OCI-LY7 (cell line): ENCODE measurements around the gene SLC19A1. TPM values are rescaled to one million over a fixed set of nuclear protein-coding genes. Genes with fewer than 3 reads are reported as not detected.

ENCODE experiments used
- BruUV-seq: library from RNA; stranded (reverse); fragments of 400-500 nt; replicated peaks from 2 replicates; lab custom pipeline; 2021; lab: Mats Ljungman, UMichigan
- CTCF ChIA-PET: fragments of 300-600 bp; sonication (Branson Sonifier 250); formaldehyde crosslinking; loops from one replicate; lab custom pipeline; 2022; ENCODE audit warnings: antibody characterized with exemption; ENCODE audit not compliant: unreplicated experiment; lab: Charles Lee
- POLR2A ChIA-PET: fragments of 300-600 bp; sonication (Branson Sonifier 250); formaldehyde crosslinking; loops from one replicate; lab custom pipeline; 2022; ENCODE audit warnings: antibody characterized with exemption; lab: Charles Lee
- DNase-seq: peaks from one replicate; pipeline ENCODE4 v3.0.0-alpha.2; 2015; ENCODE audit warnings: low spot score
- H2AFZ ChIP-seq: fragments of 200-600 bp; sonication (generic), shearing (Covaris generic); 2 replicates; pipeline ENCODE4 v1.6.1; 2014; ENCODE audit warnings: mild to moderate bottlenecking, antibody characterized with exemption, low read length, moderate library complexity
- H3K27ac ChIP-seq: fragments of 200-600 bp; sonication (generic); 2 replicates; pipeline ENCODE4 v1.5.1; 2014; ENCODE audit warnings: mixed run types, low read depth, mild to moderate bottlenecking, moderate library complexity, low read length, inconsistent platforms; ENCODE audit not compliant: poor library complexity, severe bottlenecking
- H3K36me3 ChIP-seq: fragments of 200-600 bp; sonication (generic); 2 replicates; pipeline ENCODE4 v1.6.1; 2014; ENCODE audit warnings: mild to moderate bottlenecking, antibody characterized with exemption, low read length, moderate library complexity, mixed read lengths; ENCODE audit not compliant: insufficient read depth
- H3K4me1 ChIP-seq: fragments of 200-600 bp; sonication (generic); 2 replicates; pipeline ENCODE4 v1.5.1; 2014; ENCODE audit warnings: mild to moderate bottlenecking, low read length; ENCODE audit not compliant: insufficient read depth, poor library complexity, severe bottlenecking
- H3K4me2 ChIP-seq: fragments of 200-600 bp; sonication (generic); 2 replicates; pipeline ENCODE4 v1.6.1; 2014; ENCODE audit warnings: mild to moderate bottlenecking, low read length
- H3K4me3 ChIP-seq: fragments of 200-600 bp; sonication (generic); 2 replicates; pipeline ENCODE4 v1.5.1; 2014; ENCODE audit warnings: mild to moderate bottlenecking, low read depth, low read length; ENCODE audit not compliant: poor library complexity, severe bottlenecking
- H3K79me2 ChIP-seq: fragments of 200-600 bp; sonication (generic); 2 replicates; pipeline ENCODE4 v1.6.1; 2016; ENCODE audit warnings: low read depth, mild to moderate bottlenecking, low read length, moderate library complexity, mixed read lengths; ENCODE audit not compliant: insufficient read depth
- H3K9me2 ChIP-seq: fragments of 200-600 bp; sonication (generic); 2 replicates; pipeline ENCODE4 v1.6.1; 2016; ENCODE audit warnings: mild to moderate bottlenecking, low read length, mixed read lengths; ENCODE audit not compliant: insufficient read depth
- H3K9me3 ChIP-seq: fragments of 200-600 bp; sonication (generic); 2 replicates; pipeline ENCODE4 v1.6.1; 2014; ENCODE audit warnings: mild to moderate bottlenecking, mixed run types, low read length, mixed read lengths
- H4K20me1 ChIP-seq: fragments of 200-600 bp; sonication (generic); 2 replicates; pipeline ENCODE4 v1.6.1; 2014; ENCODE audit warnings: mild to moderate bottlenecking, antibody characterized with exemption, low read length, moderate library complexity, mixed read lengths; ENCODE audit not compliant: insufficient read depth
- CTCF ChIP-seq: fragments of 200-600 bp; sonication (generic); conservative IDR thresholded peaks from 2 replicates; pipeline ENCODE4 v1.5.1; 2014; ENCODE audit warnings: mild to moderate bottlenecking, antibody characterized with exemption, low read length, moderate library complexity, mixed read lengths
- EZH2phosphoT487 ChIP-seq: fragments of 200-600 bp; sonication (generic); IDR thresholded peaks from 2 replicates; pipeline ENCODE4 v1.6.1; 2018; ENCODE audit warnings: low read depth, borderline replicate concordance, mild to moderate bottlenecking, mixed run types, antibody characterized with exemption, low read length, moderate library complexity, mixed read lengths
- intact Hi-C: fragments of 100-400 bp; cut with micrococcal nuclease; formaldehyde crosslinking; loops from one replicate; pipeline ENCODE4 v1.10.0; 2022; ENCODE audit not compliant: unreplicated experiment
- total RNA-seq, 2 experiments: library from RNA; depleted of rRNA in 1 of 2; stranded (reverse); fragments of >200 nt in 1 of 2; shearing (Covaris generic) in 1 of 2; gene quantifications; 2 replicates each; pipeline ENCODE4 v1.2.3, GENCODE V29; 2014 to 2022

The SLC19A1 gene
- total RNA-seq, 2 experiments from 2014 or later, result 17.9 to 41.2 TPM

- DNase-seq, result no peak
Measured at GRCh38 chr21:45472445-45473365, 69.5 kb downstream of the SLC19A1 start.

GRCh38 chr21:45471525-45472221, 70.6 kb downstream of the SLC19A1 start:
- no peak for DNase-seq
- H3K9me3 ChIP-seq, result no peaks in the 10 kb centered on the region
- TF ChIP-seq CTCF (no peak), EZH2phosphoT487 (no peak)
- POLR2A ChIA-PET, result no interaction called here
- intact Hi-C loops, result no loop called here
- no peaks in the 10 kb centered on the region for H3K9me2 ChIP-seq
- H4K20me1 ChIP-seq, result no peaks in the 10 kb centered on the region
- H3K4me3 ChIP-seq, result no peak overlapping the region
- BruUV-seq, result no TSS peak
- no peaks in the 10 kb centered on the region for H3K79me2 ChIP-seq
- H3K4me2 ChIP-seq, result no peak overlapping the region
- CTCF ChIA-PET, result no interaction called here
- no peaks in the 10 kb centered on the region for H3K36me3 ChIP-seq
- H2AFZ ChIP-seq, result no peak overlapping the region
- H3K4me1 ChIP-seq, result no peaks in the 10 kb centered on the region
- H3K27ac ChIP-seq, result no peak overlapping the region

More at GRCh38 chr21:45472445-45473365, 69.5 kb downstream of the SLC19A1 start:
- POLR2A ChIA-PET, result no interaction called here
- BruUV-seq, result no TSS peak
- H3K9me3 ChIP-seq, result no peaks in the 10 kb centered on the region
- H3K79me2 ChIP-seq, result no peaks in the 10 kb centered on the region
- H3K27ac ChIP-seq, result no peak overlapping the region
- H4K20me1 ChIP-seq, result no peaks in the 10 kb centered on the region
- H3K9me2 ChIP-seq, result no peaks in the 10 kb centered on the region
- CTCF ChIA-PET, result interaction anchor here (0.6 kb wide), 1 partner anchor 506 kb away, joined by 3 read pairs; no protein-coding TSS in a partner anchor
- intact Hi-C loops, result no loop called here
- H2AFZ ChIP-seq, result no peak overlapping the region
- H3K36me3 ChIP-seq, result no peaks in the 10 kb centered on the region
- H3K4me2 ChIP-seq, result no peak overlapping the region
- no peak for TF ChIP-seq EZH2phosphoT487
- no peak for TF ChIP-seq CTCF
- H3K4me1 ChIP-seq, result no peaks in the 10 kb centered on the region
- H3K4me3 ChIP-seq, result no peak overlapping the region
